HG03108 (cell line): Measurements from ENCODE around the gene MRPL55.

Experiments
- ATAC-seq: cut with Tn5 transposase; IDR thresholded peaks from one replicate; pipeline ENCODE4 v1.9.1; 2021; ENCODE audit warnings: moderate library complexity; ENCODE audit not compliant: unreplicated experiment

The MRPL55 gene

GRCh38 chr1:228148196-228148861 is 39.2 kb upstream of the MRPL55 start:
- no peak for ATAC-seq

DNA sequence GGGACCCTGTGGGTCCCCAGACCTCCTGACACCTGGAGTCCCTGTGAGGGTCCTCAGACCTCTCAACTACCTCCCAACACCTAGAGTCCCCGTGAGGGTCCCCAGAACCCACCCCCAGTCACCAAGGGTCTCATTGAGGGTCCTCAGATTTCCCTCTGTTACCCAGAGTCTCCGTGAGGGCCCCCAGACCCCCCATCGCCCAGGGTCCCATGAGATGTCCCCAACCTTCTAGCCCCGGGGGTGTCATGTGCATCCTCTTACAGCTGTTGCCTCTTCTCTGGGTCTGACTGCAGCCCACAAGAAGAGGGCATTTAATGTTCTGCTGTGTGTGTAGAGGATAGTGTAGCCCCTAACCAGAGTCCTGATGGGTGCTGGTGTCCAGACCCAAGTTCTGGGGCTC is 38.7 kb upstream of the MRPL55 start:
- no peak for ATAC-seq

DNA sequence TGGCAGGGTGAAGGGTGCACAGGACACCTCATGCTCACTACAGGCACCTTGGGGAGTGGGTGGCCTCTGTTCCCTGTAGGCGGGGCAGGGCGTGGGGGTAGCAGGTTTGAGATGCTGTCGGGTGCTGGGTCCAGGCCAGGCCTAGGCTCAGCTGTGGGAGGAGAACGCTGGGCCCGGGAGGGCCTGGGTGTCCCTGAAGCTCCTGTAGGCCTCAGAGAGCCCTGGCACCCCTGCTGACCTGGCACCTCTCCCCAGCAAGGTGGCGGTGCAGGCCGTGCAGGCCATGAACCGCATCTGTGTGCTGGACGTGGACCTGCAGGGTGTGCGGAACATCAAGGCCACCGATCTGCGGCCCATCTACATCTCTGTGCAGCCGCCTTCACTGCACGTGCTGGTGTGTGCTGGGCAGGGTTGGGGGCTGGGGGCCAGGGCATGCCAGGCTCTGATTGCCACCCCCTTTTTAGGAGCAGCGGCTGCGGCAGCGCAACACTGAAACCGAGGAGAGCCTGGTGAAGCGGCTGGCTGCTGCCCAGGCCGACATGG is 38.1 kb upstream of the MRPL55 start:
- ATAC-seq, result no peak

- no peak for ATAC-seq
Measured at GRCh38 chr1:228146417-228147150, 37.5 kb upstream of the MRPL55 start.

DNA sequence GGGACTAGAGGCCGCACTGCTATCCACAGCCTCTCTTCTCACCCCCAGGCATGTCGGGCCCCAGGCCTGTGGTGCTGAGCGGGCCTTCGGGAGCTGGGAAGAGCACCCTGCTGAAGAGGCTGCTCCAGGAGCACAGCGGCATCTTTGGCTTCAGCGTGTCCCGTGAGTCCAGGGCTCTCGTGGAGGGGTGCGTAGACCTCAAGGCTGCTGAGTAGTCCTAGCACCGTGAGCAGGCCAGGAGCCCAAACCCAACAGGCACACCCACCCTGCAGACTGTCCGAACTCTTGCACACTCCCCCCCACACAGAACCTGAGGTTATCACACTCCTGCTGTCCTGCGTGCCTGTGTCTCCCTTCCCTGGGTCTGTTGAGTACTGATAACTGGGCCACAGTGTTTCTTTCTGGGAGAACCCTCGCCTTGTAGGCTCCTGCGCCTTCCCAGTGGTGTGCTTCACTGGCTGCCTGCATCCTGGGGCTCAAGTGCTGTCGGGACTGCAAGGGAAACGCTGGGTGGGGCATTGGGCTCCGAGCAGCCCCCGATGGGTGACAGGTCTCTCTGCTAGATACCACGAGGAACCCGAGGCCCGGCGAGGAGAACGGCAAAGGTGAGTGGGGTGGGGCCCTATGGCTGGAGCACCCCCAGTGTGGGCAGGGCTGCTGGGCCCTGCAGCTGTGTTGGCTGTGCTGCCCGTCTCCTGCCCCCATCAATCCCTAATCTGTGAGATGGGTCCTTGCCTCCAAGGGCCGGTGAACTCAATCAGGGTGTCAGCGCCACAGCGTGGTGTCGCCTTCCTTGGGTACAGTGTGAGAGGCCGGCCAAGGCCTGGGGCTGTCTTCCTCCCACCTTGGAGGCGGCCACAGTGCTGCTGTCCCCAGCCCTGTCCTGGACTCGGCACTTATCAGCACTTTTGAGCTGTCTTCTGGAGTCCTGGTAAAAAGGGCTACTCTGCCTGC is 36.6 kb upstream of the MRPL55 start:
- no peak for ATAC-seq

DNA sequence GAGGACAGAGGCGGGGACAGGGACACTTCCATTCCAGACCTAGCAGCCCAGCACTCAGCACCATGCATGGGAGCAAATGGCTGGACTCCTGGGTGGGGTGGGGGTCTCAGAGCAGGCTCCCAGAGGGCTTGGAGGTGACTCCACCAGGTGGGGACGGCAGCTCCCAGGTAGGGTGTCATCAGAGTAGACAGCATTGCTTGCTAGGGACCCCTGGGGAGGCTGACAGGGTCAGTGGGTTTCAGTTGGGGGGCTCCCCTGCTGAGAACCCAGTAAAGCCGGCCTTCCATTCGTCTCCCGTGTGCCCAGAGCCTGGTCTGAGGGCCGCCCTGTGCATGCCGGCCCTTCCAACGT is 35.9 kb upstream of the MRPL55 start:
- no peak for ATAC-seq

DNA sequence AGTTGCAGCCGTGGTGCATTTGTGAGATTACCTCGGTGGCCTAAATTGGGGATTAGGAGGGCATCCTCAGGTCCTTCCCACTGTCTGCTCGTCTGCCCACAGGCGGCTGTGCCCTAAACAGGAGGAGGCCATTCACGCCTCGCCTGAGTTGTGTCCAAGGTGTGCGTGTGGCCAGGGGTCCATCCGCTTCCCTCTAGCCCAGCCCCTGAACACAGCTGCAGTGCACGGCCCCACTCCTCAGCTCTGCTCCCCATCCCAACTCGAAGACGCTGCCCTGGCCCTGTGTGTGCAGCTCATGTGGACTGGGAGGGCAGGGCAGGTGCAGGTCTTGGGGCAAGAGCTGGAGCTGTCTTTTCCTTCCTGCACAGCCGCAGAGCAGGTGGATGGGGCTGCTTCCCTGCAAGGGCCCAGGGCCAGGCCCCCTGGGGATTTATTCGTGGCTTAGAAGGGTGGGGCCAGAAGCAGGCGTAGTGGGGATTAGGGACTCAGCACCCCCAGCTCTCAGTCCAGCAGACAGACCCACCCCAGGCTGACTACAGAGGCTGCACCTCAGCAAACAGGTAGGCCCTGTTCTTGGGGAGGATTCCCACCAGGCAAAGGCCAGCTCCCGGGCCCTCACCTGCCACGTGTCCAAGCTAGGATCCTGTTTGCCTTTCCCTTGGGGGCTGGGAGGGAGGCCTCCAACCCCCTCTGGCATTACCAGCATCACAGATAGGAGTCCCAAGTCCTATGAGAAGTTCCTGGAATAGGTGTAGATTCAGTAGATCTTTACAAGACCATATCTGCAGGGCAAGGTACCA is 35.3 kb upstream of the MRPL55 start:
- no peak for ATAC-seq

- ATAC-seq, result no peak
Measured at GRCh38 chr1:228143480-228144192, 34.5 kb upstream of the MRPL55 start.

GRCh38 chr1:228142701-228143136 is 33.6 kb upstream of the MRPL55 start:
- ATAC-seq, result no peak

GRCh38 chr1:228142155-228142691 is 33.1 kb upstream of the MRPL55 start:
- ATAC-seq, result no peak

GRCh38 chr1:228141226-228142044 is 32.3 kb upstream of the MRPL55 start:
- no peak for ATAC-seq

DNA sequence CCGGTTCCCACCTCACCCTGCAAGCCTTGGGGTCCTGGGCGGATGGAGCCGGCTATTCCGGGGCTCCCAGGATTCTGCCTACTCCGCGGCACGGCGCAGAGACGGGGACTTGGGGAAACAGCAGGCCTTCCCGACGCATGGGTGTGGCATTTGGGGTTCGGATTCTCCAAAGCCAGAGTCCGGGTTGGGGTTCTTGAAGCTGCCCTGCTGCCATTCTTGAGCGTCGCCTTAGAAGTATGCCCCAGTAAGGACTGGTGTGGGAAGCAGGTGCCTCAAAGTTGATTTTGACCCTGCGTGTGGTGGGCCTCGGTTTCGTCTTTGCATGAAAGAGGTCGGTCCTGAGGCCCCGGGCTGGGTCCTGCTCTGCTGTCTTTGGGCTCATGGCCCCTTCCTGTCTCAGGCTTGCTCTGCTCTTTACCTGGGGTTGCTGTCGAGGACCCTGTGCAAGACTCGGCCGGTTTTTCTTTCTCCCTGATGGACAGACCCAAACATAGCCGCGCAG is 31.7 kb upstream of the MRPL55 start:
- peak; percentile 0 for ATAC-seq

GRCh38 chr1:228139931-228140723 is 31.0 kb upstream of the MRPL55 start, which contains the start of gene GUK1:
GUK1 (plus strand) TSS chr1:228140279; CDS start chr1:228140303, 24 bp downstream.
- peak; percentile 91 for ATAC-seq

DNA sequence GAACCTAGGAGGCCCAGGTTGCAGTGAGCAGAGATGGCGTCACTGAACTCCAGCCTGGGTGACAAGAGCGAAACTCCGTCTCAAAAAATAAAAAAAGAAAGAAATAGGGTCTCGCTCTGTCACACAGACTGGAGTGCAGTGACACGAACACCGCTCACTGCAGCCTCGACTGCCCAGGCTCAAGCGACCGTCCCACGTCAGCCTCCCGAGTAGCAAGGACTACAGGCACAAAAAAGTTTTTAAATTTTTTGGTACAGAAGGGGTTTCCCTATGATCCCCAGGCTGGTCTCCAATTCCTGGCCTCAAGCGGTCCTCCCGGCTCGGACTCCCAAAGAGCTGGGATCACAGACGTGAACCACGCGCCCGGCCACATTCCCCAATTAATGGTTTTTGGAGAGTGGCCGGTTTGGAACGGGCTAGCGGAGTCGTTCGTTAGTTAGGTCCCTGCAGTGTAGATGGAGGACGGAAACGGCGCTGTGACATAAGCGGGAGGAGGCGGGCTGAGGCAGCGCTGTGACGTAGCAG is 30.4 kb upstream of the MRPL55 start:
- ATAC-seq, result no peak

- no peak for ATAC-seq
Measured at GRCh38 chr1:228136901-228137300, 27.8 kb upstream of the MRPL55 start.

DNA sequence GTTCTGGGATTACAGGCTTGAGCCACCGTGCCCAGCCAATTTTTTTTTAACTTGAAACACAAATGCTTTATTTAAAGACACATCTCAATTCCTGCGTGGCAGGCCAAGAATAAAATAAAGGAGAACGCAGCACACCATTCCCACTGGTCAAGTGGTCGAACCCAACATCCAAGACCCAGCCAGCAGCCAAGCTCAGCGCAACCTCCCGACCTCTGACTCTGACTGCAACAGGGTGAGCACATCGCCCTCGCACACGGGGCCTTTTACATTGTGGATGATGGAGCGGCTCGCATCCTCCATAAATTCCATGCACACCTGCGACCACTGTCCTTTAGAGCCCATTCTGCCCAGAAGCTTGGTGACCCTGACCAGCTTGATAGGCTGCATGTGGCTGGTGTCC is 25.5 kb upstream of the MRPL55 start:
- no peak for ATAC-seq

DNA sequence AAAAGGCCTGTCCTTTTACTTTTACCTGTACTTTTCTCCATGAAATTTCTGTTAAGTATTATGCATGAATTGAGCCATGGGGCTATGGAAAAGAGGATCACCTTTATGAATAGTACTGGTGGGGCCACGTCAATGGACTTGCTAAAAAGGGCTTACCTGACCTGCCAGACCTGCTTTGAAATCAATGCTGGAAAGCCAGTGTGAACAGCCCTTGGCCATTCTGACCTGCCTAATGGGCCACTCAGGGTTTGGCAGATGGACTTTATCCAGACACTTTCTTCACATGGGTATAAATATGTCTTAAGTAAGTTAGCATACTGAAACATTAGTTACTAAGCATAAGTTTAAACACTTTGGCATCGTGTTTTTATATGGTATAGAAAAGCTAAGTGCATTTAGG is 22.7 kb upstream of the MRPL55 start:
- ATAC-seq, result no peak
